HG02885 (cell line): ENCODE measurements around the gene NPB.

Source experiments
- ATAC-seq: cut with Tn5 transposase; IDR thresholded peaks from one replicate; pipeline ENCODE4 v1.9.1; 2021; ENCODE audit warnings: mild to moderate bottlenecking; ENCODE audit not compliant: unreplicated experiment, poor library complexity

The NPB gene

DNA sequence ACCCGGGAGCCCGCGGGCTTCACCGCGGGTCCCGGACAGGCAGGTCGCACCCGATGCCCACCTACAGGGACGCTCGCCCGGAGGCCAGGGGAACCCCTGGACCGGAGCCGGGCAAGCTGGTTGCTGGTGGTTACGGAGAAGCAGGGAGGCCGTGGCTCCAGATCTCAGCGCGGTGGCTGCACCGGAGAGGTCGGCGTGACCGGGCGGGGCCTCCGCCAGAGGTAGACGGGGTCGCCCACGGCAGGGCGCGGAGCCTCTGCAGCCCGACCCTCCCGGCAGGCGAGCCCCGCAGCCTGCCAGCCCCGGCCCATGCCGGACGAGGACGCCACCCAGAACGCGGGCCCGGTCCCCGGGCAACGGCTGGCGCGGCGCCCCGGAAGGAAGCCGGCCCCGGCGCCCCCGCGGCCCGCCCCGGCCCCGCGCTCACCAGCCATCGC lies 8.8 kb downstream of the NPB start:
- ATAC-seq: peak; percentile 41

DNA sequence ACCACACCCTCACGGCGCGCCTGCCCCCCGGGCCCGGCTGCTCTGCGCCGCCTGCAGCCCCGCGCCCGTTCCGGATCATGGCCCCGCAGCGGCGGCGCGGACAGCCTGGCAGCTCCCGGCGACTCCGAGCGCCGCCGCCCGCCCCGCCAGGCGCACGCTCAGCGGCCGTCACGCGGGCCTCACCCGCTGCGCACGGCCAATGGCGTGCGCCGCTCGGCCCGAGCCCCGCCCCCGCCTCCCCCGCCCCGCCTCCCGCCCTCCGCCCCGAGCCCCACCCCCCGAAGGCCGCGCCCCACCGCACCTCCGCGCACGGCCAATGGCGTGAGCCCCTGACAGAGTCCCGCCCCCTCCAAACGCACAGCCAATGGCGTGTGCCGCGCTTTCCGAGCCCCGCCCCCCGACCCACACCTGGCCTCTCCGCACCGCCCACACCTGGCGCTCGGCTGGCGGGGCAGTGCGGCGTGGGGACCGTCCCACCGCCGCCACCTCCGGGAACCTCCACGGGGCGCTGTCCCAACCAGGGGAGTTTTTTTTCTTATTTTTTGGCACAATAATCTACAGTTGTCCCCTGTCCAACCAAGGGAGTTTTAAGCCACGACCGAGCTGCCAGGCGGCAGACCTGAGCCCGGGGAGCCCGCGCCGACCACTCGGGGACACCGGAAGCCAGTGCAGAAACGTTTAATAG lies 9.4 kb downstream of the NPB start, which contains the start of gene PCYT2:
Gene PCYT2, minus strand, starts transcription at position 123 of the 685 bp plus-strand sequence. Its CDS starts 44 bp downstream, at position 79.
- ATAC-seq: peak; percentile 80

DNA sequence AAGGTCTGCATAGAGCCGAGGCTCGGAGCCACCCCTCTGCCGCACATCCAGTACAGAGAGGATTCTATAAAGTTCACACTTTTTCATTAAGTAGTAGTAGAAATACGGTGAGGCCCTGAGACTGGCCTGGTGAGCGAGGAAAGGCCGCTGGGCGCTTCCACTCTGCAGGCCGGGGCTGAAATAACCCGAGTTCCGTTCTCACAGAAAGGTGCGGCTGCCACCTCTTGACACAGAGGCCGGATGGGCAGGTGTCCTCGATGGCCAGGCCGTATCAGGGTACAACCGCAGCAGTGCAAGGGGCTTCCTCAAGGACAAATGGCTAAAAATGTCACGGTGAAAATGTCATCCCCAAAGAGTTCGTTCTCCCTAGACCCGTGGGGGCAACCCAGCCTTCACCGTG lies 9.9 kb downstream of the NPB start:
- no peak for ATAC-seq

DNA sequence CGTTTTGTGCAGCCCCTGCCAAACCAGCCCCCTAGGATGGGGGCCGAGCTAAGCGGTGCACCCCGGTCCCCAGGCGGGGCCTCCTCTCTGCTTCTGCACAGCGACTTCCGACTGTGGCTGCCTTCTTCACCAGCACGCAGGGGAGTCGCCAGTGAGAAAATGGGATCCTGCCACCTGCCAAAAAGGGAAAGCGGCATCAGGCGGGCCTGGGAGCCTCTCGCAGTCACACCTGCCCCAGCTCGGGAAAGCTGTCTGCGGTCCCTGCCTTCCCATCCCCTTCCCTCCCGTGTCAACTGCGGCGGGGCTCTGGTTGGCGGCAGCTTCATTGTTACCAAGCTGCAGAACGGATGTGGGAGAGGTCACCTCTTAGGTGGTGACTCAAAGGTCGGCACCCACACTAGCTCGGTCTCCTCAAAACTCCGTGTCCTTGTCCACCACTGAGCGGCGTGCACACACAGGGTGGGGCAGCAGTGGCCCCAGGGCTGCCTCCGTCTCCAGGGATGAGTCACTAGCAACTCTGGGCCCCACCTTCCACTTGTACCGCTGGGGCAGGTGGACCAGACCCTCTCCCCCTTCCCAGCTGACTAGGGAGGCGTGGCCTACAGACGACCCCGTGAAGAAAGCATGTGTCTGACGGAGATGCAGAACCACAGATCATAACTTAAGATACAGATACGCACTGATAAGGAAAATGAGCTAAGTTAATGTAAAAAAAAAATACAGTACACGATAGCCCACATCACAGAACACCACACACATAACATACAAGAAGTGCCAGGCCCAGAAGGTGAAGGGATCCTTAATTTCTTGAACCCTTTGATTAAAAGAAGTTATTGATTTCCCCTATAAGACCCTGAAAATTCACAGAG lies 10.6 kb downstream of the NPB start:
- no peak for ATAC-seq

DNA sequence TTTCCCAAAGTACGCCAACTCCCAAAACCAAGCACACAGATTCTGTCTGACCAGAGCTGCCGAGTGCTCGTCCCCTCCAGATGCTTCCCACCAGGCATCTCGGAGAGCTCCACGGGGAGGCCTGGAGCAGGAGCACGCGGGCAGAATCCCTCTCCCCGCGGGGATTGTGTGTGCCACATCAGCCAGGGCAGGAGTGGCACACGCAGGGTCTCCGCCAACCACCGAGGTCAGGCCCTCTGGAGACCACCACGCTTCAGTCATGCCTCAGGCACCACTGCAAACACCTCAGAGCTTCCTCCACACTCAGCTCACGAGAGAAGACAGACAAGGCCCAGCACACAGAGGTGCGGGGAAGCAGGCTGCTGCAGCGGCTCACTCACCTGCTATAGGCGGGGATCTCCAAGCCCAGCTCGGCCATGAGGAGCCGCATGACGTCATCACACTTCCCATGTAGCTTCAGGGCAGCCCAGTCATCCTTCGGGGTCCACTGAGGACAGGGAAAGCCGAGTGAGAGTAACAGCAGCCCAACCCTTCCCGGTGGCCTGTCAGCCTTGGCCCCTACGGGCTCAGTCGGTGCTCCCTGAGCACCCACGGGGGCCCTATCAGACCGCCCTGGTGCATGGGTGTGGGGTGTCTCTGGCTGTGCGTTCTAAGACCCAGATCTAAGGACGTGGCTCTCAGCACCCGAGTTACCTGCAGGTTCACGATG lies 11.5 kb downstream of the NPB start:
- ATAC-seq: no peak

DNA sequence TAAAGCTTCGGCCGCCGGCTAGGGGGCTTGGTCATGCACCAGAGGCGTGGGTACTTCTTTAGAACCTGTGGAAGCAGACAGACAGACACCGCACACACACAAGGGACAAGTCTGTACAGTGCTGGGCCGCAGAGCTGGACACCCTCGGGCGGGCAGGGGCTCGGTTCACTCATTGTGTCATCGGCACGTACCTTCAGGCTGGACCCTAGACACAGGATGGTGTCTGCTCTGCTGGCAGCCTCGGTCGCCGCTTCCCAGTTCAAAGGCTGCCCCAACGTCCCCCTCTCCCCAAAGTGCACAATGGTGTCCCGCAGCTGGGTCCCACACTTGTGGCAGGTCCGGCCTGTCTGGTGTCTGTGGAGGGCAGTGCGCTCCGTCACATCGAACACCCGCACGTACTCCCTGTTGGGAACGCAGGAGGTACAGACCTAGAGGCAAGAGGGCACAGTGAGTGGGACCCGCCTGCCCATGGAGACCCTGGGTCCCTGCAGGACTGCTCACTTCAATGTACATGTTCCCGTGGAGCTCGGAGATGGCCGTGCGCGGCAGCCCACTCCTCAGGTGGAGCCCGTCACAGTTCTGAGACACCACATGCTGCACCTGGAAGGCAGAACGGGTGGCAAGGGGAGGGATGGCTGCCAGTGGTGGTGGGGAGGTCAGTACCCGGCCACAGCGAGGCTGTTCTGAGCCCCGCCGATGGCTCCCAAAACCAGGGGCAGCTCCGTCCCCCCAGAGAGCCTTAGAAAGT lies 12.2 kb downstream of the NPB start:
- no peak for ATAC-seq

DNA sequence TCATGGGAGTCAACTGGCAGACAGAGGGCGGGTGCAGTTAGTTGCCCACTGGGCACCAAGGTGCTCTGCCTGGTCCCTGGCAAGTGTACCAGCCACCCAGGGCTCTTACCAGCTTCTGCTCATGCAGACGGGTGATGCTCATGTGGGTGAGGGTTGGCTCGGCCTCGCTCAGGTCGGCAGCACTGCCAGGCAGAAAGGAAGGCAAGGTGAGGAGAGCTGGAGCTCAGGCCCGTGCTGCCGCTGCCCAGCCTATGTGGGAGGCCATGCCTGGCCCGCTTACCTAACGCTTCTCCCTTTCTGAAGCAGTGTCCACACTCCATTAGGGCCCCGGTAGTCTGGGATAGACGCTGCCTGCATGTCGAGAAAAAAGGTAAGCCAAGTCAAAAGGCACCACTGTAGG lies 13.3 kb downstream of the NPB start:
- ATAC-seq: no peak

DNA sequence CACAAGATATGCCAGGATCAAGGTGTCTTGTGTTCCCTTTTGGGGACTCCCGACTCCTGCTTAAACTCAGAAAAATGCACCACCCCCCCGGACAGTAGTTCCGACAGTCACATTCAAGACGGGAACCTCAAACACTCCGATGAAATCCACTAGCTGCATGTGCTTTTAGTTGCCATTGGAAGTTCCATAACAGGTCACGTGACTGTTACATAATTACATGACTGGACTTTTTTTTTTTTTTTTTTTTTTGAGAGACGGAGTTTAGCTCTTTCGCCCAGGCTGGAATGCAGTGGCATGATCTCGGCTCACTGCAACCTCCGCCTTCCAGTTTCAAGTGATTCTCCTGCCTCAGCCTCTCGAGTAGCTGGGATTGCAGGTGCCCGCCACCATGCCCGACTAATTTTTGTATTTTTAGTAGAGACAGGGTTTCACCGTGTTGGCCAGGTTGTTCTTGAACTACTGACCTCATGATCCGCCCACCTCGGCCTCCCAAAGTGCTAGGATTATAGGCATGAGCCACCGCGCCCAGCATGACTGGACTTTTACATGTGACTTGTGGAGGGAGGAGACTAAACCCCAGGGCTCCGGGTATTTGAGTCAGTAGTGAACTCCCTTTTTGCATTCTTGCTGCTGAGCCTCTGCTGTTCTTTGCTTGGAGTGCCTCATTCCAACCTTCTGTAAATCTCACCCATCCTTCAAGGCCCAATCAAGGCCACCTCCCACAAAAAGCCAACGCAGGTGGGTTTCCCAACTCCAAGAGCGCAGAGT lies 14.4 kb downstream of the NPB start:
- ATAC-seq: no peak

DNA sequence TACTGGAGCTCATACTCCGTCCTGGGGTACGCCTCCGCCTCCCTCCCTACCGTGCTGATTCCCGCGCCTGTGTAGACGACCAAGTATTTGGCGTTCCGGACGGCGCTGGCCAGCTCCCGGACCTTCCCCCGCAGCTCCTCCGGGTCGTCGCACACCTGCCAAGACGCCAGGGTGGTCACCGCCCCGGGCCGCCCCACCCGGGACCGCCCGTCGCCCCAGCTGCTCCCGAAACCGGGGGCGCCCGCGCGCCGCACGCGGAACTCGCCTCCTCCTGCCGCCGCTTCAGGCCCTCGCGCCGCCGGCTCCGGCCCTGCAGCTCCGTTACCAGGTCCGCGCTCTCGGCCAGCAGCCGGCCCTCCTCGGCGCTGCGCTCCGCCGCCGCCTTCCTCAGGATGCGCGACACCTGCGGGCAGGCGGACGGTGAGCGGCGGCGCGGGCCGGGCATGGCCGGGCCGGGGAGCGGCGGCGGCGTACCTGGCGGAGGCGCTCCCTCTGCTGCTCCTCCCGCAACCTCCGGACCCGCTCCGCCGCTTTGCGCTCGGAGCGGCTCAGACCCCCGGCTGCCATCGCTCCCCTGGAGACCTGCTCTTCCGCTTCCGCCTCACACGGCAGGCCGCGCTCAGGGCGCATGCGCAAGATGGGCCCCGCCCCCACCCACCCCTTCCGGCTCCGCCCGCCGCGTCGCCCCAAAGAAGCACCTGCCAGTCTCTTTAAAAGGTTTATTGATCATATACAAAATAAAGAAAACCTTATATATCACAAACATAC lies 15.7 kb downstream of the NPB start, which contains the start of gene SIRT7:
Gene SIRT7, minus strand, starts transcription at position 612 of the 768 bp plus-strand sequence. Its CDS starts 45 bp downstream, at position 567.
- peak; percentile 80 for ATAC-seq

DNA sequence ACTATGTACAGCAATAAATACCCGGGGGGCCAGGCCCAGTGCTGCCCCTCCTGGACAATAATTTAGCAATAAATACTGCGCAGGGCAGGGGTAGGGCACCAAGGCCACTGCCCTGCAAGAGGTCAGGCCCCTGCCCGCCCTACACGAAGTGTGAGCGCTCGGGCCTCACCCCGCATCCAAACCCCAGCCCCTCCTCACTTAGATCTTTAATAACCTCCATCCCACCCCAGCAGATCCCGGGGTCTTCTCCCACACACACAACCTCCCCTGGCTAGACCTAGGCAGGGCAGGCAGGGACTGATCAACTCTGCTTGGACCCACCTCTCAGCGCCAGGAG lies 16.3 kb downstream of the NPB start:
- peak; percentile 18 for ATAC-seq

DNA sequence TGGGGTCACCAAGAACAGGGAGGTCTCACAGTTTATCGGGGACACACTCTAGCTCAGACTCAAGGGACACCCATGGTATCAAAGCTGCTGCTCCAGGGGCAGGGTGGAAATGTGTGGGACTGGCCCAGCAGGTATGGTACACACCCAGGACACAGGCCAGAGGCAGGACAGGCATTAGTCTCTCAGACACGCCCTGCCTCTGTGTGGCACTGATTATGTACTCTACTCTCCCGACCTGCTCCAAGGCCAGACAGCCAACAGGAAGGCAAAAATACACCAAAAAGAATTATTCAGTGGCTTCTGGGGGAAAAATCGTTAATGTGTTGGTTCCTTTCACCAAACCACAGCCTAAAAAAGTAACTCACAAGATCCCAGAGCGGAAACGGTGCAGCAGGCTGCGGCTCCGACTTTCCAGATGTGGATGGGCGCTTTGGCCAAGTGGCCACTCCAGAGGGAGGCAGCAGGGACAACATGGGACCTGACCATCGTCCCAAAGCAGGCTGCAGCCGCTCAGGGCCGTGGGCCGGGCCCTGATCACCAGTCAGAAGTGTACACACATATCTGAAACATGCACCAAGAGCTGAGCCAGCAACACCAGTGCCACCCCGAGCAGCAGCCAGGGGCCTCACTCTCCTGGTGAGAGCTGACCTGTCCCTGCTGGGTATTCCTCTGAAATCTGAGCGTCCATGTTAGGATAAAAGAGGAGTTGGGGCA lies 17.0 kb downstream of the NPB start:
- no peak for ATAC-seq

DNA sequence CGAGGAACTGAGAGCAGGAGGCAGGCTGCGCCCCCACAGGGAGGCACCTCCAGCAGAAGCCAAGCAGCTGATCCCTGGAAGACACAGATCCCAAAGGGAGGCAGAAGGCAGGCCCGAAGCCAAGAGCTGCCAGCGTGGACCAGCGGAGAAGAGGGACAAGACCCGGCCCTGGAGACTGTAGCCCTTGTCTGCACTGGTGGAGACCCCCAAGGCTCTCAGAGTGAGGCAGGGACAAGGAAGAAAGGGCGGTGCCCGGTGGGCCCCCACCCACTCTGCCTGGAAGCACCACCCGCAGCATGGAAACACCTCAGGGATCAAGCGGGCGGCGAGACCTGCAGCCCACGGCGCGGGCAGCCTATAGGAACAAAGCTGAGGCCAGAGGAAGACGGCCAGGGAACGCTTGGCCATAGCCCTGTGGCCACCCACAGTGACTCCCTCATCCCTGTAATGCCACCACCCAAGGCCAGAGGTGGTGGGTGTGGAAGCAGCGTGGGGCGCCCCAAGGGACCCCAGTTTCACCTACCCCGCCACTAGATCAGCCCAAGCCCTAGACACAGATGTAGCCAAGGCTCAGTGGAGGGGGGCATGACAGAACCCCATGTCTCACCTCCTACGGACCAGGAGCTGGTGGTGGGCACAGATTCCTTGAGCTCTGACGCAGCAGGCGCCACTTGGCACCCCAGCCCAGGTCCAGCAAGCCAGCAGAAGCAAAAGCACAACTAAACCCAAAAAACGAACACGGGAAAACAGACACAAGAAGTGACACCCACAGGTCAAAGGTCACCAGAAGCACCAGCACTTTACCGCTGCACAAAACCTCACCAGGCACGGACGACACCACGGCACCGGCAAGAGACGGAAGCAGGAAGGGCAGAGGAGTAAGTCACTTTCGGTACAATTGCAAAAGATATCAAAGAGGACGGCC lies 18.8 kb downstream of the NPB start:
- ATAC-seq: no peak

DNA sequence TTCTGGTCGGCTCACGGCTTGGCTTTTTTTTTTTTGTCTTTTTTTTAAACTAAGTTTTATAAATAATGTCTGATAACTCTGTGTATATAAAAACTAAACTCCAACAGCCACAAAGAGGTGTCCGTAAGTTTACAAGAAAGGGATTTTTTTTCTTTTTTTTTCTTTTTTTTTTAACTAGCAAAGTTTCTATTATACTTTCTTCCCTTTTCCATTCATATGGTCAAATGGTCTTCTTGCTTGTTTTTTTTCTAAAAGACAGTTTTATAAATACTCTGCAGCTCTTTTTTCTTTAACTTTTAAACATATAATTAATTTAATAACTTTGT lies 19.5 kb downstream of the NPB start:
- no peak for ATAC-seq

DNA sequence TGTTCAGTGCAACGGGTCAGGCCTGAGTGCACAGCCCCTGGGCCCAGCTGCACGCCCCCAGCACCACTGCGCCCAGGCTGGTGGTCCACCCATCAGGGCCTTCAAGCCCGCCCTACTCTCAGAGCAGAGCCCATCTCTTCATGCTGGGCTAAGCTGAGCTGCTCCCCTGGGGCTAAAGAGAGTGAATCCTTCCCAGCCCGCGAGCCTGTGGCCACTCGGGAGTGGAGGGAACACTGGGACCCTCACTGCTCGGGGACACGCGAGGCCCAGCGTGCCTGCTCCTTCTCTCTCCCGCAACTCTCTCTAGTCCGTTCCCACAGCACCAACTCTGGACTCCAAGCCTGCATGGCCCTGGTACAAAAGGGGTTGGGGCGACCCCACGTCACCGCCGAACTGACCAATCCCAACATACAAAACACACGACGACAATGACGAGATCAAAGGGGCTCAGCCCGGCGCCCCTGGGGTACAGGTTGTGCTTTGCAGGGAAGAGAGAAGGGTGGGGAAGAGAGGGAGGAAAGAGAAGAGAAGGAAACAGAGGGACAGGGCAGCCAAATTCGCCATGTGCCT lies 20.0 kb downstream of the NPB start:
- ATAC-seq: no peak

DNA sequence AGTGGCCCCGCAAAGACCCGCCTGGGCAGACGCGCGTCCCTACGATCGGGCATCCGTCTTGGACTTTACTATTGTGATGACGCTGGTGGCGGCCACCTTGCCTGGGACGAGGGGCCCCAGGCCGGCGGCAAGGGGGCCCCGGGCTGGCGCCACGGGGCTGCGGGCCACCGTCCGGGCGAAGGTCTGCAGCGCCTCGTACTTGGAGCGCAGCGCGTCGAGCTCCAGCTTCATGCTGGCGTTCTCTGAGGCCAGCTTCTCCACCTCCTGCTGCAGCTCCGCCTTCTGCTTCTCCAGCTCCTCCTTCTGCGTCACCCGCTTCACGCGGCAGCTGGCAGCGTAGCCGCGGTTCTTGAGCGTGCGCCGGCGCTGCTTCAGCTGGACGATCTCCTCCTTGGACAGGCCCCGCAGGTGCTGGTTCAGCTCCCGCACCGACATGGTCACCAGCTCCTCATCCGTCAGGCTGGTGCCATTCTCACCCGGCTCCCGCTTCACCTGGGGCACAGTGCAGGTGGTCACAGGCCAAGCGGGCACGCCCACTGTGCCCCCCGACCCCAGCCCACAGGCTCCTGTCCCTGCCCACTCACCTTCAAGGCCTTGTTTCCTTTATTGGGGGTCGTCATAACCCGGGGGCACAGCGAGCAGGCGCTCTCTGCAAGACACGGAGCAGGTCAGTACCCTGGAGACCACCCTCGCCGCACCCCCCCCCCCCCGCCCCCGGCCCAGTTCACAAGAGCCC lies 20.7 kb downstream of the NPB start:
- ATAC-seq: no peak
